GM19193 (cell line): ENCODE data around the gene CASKIN2.

ENCODE experiments used
- POLR2A ChIP-seq: IDR thresholded peaks from 4 replicates; pipeline ENCODE4 v1.6.1; 2011; ENCODE audit not compliant: insufficient read depth, insufficient read length; ENCODE audit errors: extremely low read depth

Gene CASKIN2

GRCh38 chr17:75481194-75482068 is 33.9 kb downstream of the CASKIN2 start:
- TF ChIP-seq POLR2A: no peak

GRCh38 chr17:75480281-75480680 is 35.1 kb downstream of the CASKIN2 start:
- TF ChIP-seq POLR2A: no peak

- no peak for TF ChIP-seq POLR2A
Observed at GRCh38 chr17:75478508-75478907, 36.8 kb downstream of the CASKIN2 start.

GRCh38 chr17:75476752-75477489 is 38.4 kb downstream of the CASKIN2 start:
- no peak for TF ChIP-seq POLR2A

- TF ChIP-seq POLR2A: no peak
Observed at GRCh38 chr17:75476271-75476671, 39.1 kb downstream of the CASKIN2 start.

- no peak for TF ChIP-seq POLR2A
Observed at GRCh38 chr17:75475851-75476250, 39.5 kb downstream of the CASKIN2 start.

GRCh38 chr17:75475144-75475835 is 40.0 kb downstream of the CASKIN2 start:
- no peak for TF ChIP-seq POLR2A

- no peak for TF ChIP-seq POLR2A
Observed at GRCh38 chr17:75474736-75475135, 40.6 kb downstream of the CASKIN2 start.

GRCh38 chr17:75473246-75473645 is 42.1 kb downstream of the CASKIN2 start:
- TF ChIP-seq POLR2A: no peak

GRCh38 chr17:75472119-75472518 is 43.2 kb downstream of the CASKIN2 start:
- TF ChIP-seq POLR2A: no peak

- TF ChIP-seq POLR2A: no peak
Observed at GRCh38 chr17:75471207-75471606, 44.1 kb downstream of the CASKIN2 start.

GRCh38 chr17:75468779-75469373 is 46.5 kb downstream of the CASKIN2 start:
- TF ChIP-seq POLR2A: no peak

GRCh38 chr17:75468291-75468754 is 47.0 kb downstream of the CASKIN2 start:
- TF ChIP-seq POLR2A: no peak

- no peak for TF ChIP-seq POLR2A
Observed at GRCh38 chr17:75465039-75465438, 50.3 kb downstream of the CASKIN2 start.

- no peak for TF ChIP-seq POLR2A
Observed at GRCh38 chr17:75463603-75464002, 51.7 kb downstream of the CASKIN2 start.
